CD14-positive monocyte (primary cell): ENCODE results near the gene SPTSSB. TPM values are rescaled to one million over a fixed set of nuclear protein-coding genes. Genes with fewer than 3 reads are reported as not detected.

Experiments used
- DNase-seq, 3 donors: peaks; one replicate each; pipeline ENCODE4 v3.0.0-alpha.2; 2011 to 2022
- H2AFZ ChIP-seq: 2 replicates; pipeline ENCODE4 v1.6.0; 2012; ENCODE audit warnings: mild to moderate bottlenecking, low read depth, low read length, inconsistent platforms; ENCODE audit not compliant: insufficient read depth, poor library complexity, severe bottlenecking
- H3K27ac ChIP-seq, 2 donors: 1 replicate in 1 of 2; 2 replicates in 1 of 2; pipeline ENCODE4 v1.5.1; 2012 to 2013; ENCODE audit warnings: low read length in 2 of 2, control low read depth in 1 of 2, inconsistent platforms in 1 of 2, low read depth in 1 of 2, mild to moderate bottlenecking in 1 of 2
- H3K27me3 ChIP-seq, 2 donors: one replicate each; pipeline versions ENCODE4 v1.6.0 to v1.6.1; 2011 to 2013; ENCODE audit warnings: low read length in 2 of 2; ENCODE audit not compliant: control insufficient read depth in 2 of 2, insufficient read depth in 2 of 2
- H3K36me3 ChIP-seq, 2 donors: replicated peaks in 1 of 2; 1 replicate in 1 of 2; 2 replicates in 1 of 2; pipeline versions ENCODE4 v1.5.1 to v1.6.1; 2012 to 2013; ENCODE audit warnings: low read length in 2 of 2, control low read depth in 1 of 2, inconsistent platforms in 1 of 2, mild to moderate bottlenecking in 1 of 2; ENCODE audit not compliant: insufficient read depth in 2 of 2, control insufficient read depth in 1 of 2
- H3K4me1 ChIP-seq, 2 donors: 1 replicate in 1 of 2; 2 replicates in 1 of 2; pipeline versions ENCODE4 v1.5.1 to v1.6.1; 2012 to 2013; ENCODE audit warnings: low read length in 2 of 2, control low read depth in 1 of 2, inconsistent platforms in 1 of 2, mild to moderate bottlenecking in 1 of 2, moderate library complexity in 1 of 2; ENCODE audit not compliant: insufficient read depth in 2 of 2, control insufficient read depth in 1 of 2
- H3K4me2 ChIP-seq: replicated peaks from 2 replicates; pipeline ENCODE3; 2012; ENCODE audit warnings: low read length, moderate library complexity, mild to moderate bottlenecking; ENCODE audit not compliant: poor library complexity, severe bottlenecking; ENCODE audit errors: extremely low read depth
- H3K4me3 ChIP-seq, 3 experiments: fragments of 200-600 bp in 1 of 3; sonication (generic) in 1 of 3; replicated peaks in 1 of 3; 1 replicate in 2 of 3; 2 replicates in 1 of 3; pipeline ENCODE4 v1.5.1; 2011 to 2013; ENCODE audit warnings: low read length in 3 of 3, mild to moderate bottlenecking in 3 of 3, control low read depth in 2 of 3, low read depth in 2 of 3, inconsistent platforms in 1 of 3, moderate library complexity in 1 of 3
- H3K79me2 ChIP-seq: 2 replicates; pipeline ENCODE4 v1.6.0; 2012; ENCODE audit warnings: mild to moderate bottlenecking, control low read depth, inconsistent platforms, low read length, moderate library complexity; ENCODE audit not compliant: insufficient read depth
- H3K9ac ChIP-seq: 2 replicates; pipeline ENCODE4 v1.6.0; 2017; ENCODE audit warnings: low read length, mild to moderate bottlenecking; ENCODE audit not compliant: insufficient read depth, poor library complexity, severe bottlenecking
- H3K9me3 ChIP-seq, 2 donors: replicated peaks in 1 of 2; 1 replicate in 1 of 2; 2 replicates in 1 of 2; pipeline versions ENCODE4 v1.5.1 to v1.6.1; 2012 to 2013; ENCODE audit warnings: low read length in 2 of 2, control low read depth in 1 of 2; ENCODE audit not compliant: control insufficient read depth in 1 of 2, insufficient read depth in 1 of 2
- H4K20me1 ChIP-seq: 2 replicates; pipeline ENCODE4 v1.6.0; 2012; ENCODE audit warnings: mild to moderate bottlenecking, low read length, control low read depth, moderate library complexity; ENCODE audit not compliant: insufficient read depth
- H3K27ac Mint-ChIP-seq, 7 donors: one replicate each; pipeline ENCODE4 v1.8.0; 2020; ENCODE audit warnings: mild to moderate bottlenecking in 7 of 7, mixed read lengths in 7 of 7, moderate library complexity in 6 of 7, inconsistent platforms in 2 of 7
- H3K27me3 Mint-ChIP-seq, 3 donors: one replicate each; pipeline ENCODE4 v1.8.0; 2021 to 2022; ENCODE audit warnings: low read depth in 3 of 3, mild to moderate bottlenecking in 3 of 3, mixed read lengths in 3 of 3, moderate library complexity in 3 of 3, inconsistent platforms in 1 of 3
- H3K36me3 Mint-ChIP-seq, 2 donors: one replicate each; pipeline ENCODE4 v1.8.0; 2020; ENCODE audit warnings: mixed read lengths in 2 of 2, inconsistent platforms in 1 of 2, mild to moderate bottlenecking in 1 of 2
- H3K4me1 Mint-ChIP-seq: one replicate; pipeline ENCODE4 v1.8.0; 2020; ENCODE audit warnings: mild to moderate bottlenecking, mixed read lengths
- H3K4me3 Mint-ChIP-seq, 2 donors: one replicate each; pipeline ENCODE4 v1.8.0; 2020; ENCODE audit warnings: mild to moderate bottlenecking in 2 of 2, mixed read lengths in 2 of 2, moderate library complexity in 1 of 2
- H3K9me3 Mint-ChIP-seq, 7 donors: one replicate each; pipeline ENCODE4 v1.8.0; 2020 to 2022; ENCODE audit warnings: mixed read lengths in 7 of 7, mild to moderate bottlenecking in 6 of 7, moderate library complexity in 6 of 7, inconsistent platforms in 2 of 7
- WGBS: methylation state at CpG from one replicate; pipeline ENCODE4 v1.1.5; 2013; ENCODE audit warnings: missing lambda C conversion rate; ENCODE audit not compliant: insufficient coverage; 5-methylcytosine and 5-hydroxymethylcytosine counted together
- intact Hi-C, 2 donors: fragments of 100-400 bp; cut with micrococcal nuclease; formaldehyde crosslinking; loops; one replicate each; pipeline versions ENCODE4 v1.15.0 to v1.15.1; 2023
- polyA plus RNA-seq, 3 donors: library from polyadenylated mRNA; depleted of rRNA in 1 of 3; unstranded in 2 of 3; stranded (reverse) in 1 of 3; fragments of 300-500 nt in 2 of 3; fragments of >200 nt in 1 of 3; fragmentation: Illumina TruSeq in 2 of 3; gene quantifications; 1 replicate in 2 of 3; 2 replicates in 1 of 3; pipeline ENCODE4 v1.2.3, GENCODE V29; 2012 to 2021
- TF ChIP-seq, protein P1 (sequence below): fragments of 200-600 bp; IDR thresholded peaks from one replicate; pipeline ENCODE4 v1.8.0; 2022; ENCODE audit warnings: antibody characterized with exemption, mild to moderate bottlenecking

SPTSSB gene
- polyA plus RNA-seq, 3 donors = not detected

DNA sequence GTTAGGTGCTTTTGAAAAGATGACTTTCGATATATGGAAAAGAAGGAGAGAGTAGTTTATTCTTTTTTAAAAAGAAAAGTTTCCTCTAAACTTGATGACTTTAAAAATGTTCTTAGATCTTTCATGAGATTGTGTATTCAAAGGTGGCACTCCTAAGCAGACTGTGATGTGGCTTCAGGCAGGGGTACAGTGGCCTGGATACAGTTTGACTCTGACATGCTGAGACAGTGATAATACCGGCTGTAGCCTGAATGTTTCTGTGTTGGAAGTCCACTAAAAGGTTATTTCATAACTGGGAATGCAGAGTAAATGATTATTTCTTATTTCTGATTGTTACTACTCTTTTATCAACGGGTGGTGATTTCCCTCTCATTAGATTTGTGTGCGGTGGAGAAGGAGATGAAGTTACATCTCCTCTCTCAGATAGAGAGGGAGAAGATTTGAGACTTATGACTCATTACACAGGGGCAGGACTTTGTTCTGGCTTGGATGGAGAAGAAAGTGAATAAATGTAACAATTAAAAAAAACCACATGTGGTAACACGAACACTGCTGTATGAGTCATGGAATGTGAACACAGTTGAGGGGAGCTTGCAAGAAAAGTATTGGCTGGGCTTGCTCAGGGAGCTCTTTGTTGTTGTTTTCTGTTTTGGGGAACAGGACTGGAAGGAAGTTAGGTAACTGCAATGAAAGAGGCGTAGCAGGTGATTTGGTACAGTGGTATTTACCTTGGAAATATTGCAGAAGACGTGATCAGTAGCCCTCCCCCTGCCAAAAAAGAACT is 21.6 kb downstream of the SPTSSB start:
- Mint-ChIP-seq H3K9me3 (no peaks in the 10 kb centered on the region), H3K4me3 (no peak overlapping the region)
- intact Hi-C loops = no loop called here

DNA sequence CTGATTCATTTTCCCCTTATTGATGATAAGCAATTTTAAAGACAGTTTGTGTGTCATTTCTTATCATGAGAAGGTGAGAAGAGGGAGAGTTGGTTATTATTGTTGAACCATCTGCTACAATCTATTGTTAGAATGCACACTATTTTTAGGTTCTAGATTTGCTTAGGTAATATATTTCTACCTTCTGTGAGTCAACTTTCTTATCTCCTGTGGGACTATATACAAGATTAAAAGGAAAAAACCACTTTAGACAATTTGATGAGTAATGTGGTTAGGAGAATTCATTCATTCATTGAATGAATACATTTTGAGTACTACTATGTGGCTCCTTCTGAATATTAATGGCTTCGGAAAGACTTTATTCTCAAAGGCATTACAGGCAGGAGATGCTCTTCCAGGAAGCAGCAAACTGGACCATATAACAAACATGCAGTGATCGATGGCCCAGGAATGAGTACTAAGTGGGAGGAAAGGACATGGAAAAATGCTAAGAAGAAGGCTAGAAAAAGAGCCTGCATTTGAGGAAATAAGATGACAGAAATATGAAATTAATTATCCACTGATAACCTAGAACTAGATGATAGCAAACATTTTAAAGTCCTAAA is 22.4 kb downstream of the SPTSSB start:
- no CpG with 5 or more reads among the region's 2 CpGs for WGBS
- no peak overlapping the region for H3K27ac Mint-ChIP-seq
- H3K36me3 Mint-ChIP-seq = no peaks in the 10 kb centered on the region
- H3K9ac ChIP-seq = no peak overlapping the region
- H4K20me1 ChIP-seq = no peaks in the 10 kb centered on the region
- H3K4me3 ChIP-seq = no peak overlapping the region
- no peak overlapping the region for H2AFZ ChIP-seq
- no peaks in the 10 kb centered on the region for H3K36me3 ChIP-seq
- no peaks in the 10 kb centered on the region for H3K79me2 ChIP-seq
- H3K27me3 ChIP-seq = no peaks in the 10 kb centered on the region
- H3K9me3 Mint-ChIP-seq = no peaks in the 10 kb centered on the region
- H3K4me1 Mint-ChIP-seq = no peaks in the 10 kb centered on the region
- no peaks in the 10 kb centered on the region for H3K9me3 ChIP-seq
- H3K4me1 ChIP-seq = no peaks in the 10 kb centered on the region
- H3K27me3 Mint-ChIP-seq = peaks cover 2 to 5% (median 4%) of the 10 kb centered on the region in 3 donors
- no peak overlapping the region for H3K4me2 ChIP-seq
- no peak for DNase-seq
- no peak overlapping the region for H3K4me3 Mint-ChIP-seq
- intact Hi-C loops = no loop called here
- no peak overlapping the region for H3K27ac ChIP-seq
- TF ChIP-seq, protein P1, sequence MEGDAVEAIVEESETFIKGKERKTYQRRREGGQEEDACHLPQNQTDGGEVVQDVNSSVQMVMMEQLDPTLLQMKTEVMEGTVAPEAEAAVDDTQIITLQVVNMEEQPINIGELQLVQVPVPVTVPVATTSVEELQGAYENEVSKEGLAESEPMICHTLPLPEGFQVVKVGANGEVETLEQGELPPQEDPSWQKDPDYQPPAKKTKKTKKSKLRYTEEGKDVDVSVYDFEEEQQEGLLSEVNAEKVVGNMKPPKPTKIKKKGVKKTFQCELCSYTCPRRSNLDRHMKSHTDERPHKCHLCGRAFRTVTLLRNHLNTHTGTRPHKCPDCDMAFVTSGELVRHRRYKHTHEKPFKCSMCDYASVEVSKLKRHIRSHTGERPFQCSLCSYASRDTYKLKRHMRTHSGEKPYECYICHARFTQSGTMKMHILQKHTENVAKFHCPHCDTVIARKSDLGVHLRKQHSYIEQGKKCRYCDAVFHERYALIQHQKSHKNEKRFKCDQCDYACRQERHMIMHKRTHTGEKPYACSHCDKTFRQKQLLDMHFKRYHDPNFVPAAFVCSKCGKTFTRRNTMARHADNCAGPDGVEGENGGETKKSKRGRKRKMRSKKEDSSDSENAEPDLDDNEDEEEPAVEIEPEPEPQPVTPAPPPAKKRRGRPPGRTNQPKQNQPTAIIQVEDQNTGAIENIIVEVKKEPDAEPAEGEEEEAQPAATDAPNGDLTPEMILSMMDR = no peak

More for the DNA sequence above, 21.6 kb downstream of the SPTSSB start:
- DNase-seq = peak in 1 of 3 donors; percentile 13
- Mint-ChIP-seq H3K27me3 (peaks cover 2 to 7% (median 5%) of the 10 kb centered on the region in 3 donors), H3K27ac (no peak overlapping the region), H3K36me3 (no peaks in the 10 kb centered on the region), H3K4me1 (no peaks in the 10 kb centered on the region)
- no peaks in the 10 kb centered on the region for H3K79me2 ChIP-seq
- TF ChIP-seq, protein P1 = no peak
- H3K9ac ChIP-seq = no peak overlapping the region
- WGBS = 0% methylated on average over 1 of the region's 7 CpGs
- no peaks in the 10 kb centered on the region for H3K9me3 ChIP-seq
- H3K4me1 ChIP-seq = no peaks in the 10 kb centered on the region
- no peak overlapping the region for H3K4me3 ChIP-seq
- H4K20me1 ChIP-seq = no peaks in the 10 kb centered on the region
- H2AFZ ChIP-seq = no peak overlapping the region
- no peaks in the 10 kb centered on the region for H3K36me3 ChIP-seq
- H3K4me2 ChIP-seq = no peak overlapping the region
- H3K27ac ChIP-seq = no peak overlapping the region
- H3K27me3 ChIP-seq = no peaks in the 10 kb centered on the region
